Thoracic aorta (tissue), 2 donors: ENCODE results near the gene KIAA1671. TPM values are rescaled to one million over a fixed set of nuclear protein-coding genes. Genes with fewer than 3 reads are reported as not detected.

ENCODE experiments used
- ATAC-seq: fragments of 150-250 bp; one replicate; pipeline ENCODE4 v1.8.0; 2017; ENCODE audit warnings: low read depth; ENCODE audit not compliant: insufficient number of reproducible peaks, low FRiP score
- DNase-seq: peaks from one replicate; pipeline ENCODE4 v3.0.0-alpha.2; 2020; ENCODE audit warnings: low spot score
- H3K27ac ChIP-seq, 2 donors: fragments of 200-600 bp; sonication (generic); 1 replicate in 1 of 2; 2 replicates in 1 of 2; pipeline ENCODE4 v1.5.1; 2016; ENCODE audit warnings: mild to moderate bottlenecking in 2 of 2, moderate library complexity in 2 of 2
- H3K27me3 ChIP-seq: fragments of 200-600 bp; sonication (generic); replicated peaks from 2 replicates; pipeline ENCODE4 v1.6.0; 2016; ENCODE audit warnings: mild to moderate bottlenecking; ENCODE audit not compliant: insufficient read depth
- H3K36me3 ChIP-seq: fragments of 200-600 bp; sonication (generic); one replicate; pipeline ENCODE4 v1.5.1; 2016
- H3K4me1 ChIP-seq, 2 donors: fragments of 200-600 bp; sonication (generic); 1 replicate in 1 of 2; 2 replicates in 1 of 2; pipeline versions ENCODE4 v1.5.1 to v1.6.0; 2016; ENCODE audit warnings: low read depth in 2 of 2, mild to moderate bottlenecking in 1 of 2; ENCODE audit not compliant: control insufficient read depth in 1 of 2
- H3K4me3 ChIP-seq: fragments of 200-600 bp; sonication (generic); 2 replicates; pipeline ENCODE4 v1.5.1; 2016; ENCODE audit warnings: mild to moderate bottlenecking
- H3K9me3 ChIP-seq: fragments of 200-600 bp; sonication (generic); 2 replicates; pipeline ENCODE4 v1.5.1; 2016
- CTCF ChIP-seq: fragments of 200-600 bp; sonication (generic); IDR thresholded peaks from one replicate; pipeline ENCODE4 v1.5.1; 2019; ENCODE audit warnings: antibody characterized with exemption
- total RNA-seq, 2 donors: library from RNA; depleted of rRNA; stranded (reverse); fragments of >200 nt; gene quantifications; one replicate each; pipeline versions ENCODE4 v1.1.0 to v1.2.3, GENCODE V29; 2016

KIAA1671 gene
- total RNA-seq, 2 donors from 2014 or later, result 57.8 to 86.8 TPM

DNA sequence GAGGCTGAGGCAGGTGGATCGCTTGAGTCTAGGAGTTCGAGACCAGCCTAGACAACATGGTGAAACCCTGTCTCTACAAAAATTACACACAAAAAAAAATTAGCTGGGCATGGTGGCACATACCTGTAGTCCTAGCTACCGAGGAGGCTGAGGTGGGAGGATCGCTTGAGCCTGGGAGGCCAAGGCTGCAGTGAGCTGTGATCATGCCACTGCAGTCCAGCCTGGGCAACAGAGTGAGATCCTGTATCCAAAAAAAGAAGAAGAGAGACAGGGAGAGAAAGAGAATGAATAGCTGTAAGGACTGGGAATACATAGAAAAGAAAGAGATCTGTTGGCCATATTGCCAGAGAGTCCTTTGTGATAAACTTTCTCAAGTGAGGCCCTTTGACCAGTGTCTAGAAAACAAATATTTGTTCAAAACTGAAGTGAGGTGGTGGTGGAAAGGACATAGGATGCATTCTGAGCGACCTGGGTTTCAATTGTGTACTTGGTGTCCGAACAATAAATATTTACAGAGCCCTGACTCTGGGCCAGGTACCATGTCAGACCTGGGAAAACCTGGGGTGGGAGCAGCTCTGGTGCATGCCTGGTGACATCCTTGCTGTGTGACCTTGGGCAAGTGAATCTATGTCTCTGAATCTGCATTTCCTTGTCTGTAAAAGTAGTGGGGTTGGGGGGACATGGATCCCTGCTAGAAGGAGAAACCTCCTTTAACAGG, 157.5 kb downstream of the KIAA1671 start:
- Histone ChIP-seq H3K27ac (peak overlapping the region; percentile 88 to 89), H3K36me3 (peaks cover 3% of the 10 kb centered on the region), H3K9me3 (no peaks in the 10 kb centered on the region), H3K4me1 (peaks cover 27 to 46% of the 10 kb centered on the region in 2 donors), H3K4me3 (peak overlapping the region; percentile 78), H3K27me3 (no peaks in the 10 kb centered on the region)
- TF ChIP-seq CTCF, result no peak
- no peak for DNase-seq
- no peak for ATAC-seq

DNA sequence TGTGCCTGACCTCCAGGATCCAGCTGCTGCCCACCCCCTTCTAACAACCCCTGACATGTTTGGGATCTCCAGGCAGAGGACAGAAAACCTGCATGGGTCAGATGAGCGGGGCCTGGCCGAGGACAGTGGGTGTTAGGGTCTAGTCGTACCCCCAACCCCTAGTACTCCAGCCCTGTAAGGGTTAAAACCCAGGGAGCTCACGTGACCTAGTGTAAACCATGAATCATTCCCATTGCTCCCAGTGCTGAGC, 158.0 kb downstream of the KIAA1671 start:
- H3K9me3 ChIP-seq, result no peaks in the 10 kb centered on the region
- H3K4me3 ChIP-seq, result peak overlapping the region; percentile 78
- peak overlapping the region; percentile 88 to 89 for H3K27ac ChIP-seq
- peaks cover 30 to 46% of the 10 kb centered on the region in 2 donors for H3K4me1 ChIP-seq
- ATAC-seq, result no peak
- no peak for TF ChIP-seq CTCF
- H3K27me3 ChIP-seq, result no peaks in the 10 kb centered on the region
- peaks cover 3% of the 10 kb centered on the region for H3K36me3 ChIP-seq
- DNase-seq, result no peak

DNA sequence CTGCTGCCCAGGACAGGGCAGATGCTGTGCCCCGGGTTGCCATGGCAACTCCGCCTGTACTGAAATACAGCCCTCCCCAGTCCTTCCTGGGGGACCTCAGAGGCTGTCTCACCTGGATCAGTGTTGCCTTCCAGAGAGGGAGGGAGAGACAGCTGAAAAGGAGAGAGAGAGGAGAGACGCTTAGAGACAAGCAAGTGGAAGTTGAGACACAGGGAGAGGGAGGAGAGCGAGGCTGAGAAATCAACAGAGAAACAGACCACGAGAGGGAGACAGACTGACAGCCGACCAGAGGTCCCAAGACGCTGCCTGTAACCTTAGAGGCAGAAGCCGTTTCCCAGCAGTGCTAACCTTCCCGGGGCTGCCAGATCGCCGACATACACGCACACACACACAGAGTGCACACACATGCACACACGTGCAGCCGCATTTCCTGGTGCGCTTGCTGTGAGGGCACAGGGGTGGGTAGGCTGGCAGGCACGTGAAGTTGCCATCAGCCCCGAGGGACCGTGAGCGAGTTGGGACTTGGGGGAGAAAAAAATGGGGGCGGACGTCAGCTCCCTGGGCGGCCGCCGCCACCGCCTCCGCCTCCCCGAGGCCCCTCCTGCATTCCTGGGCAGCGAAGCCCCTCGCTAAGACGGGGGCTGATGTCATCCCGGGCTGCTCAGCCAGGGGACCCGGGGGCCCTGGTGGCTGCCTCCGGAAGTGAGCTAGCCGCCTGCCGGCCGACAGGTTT, 158.5 kb downstream of the KIAA1671 start:
- peak; percentile 33 for DNase-seq
- peaks cover 3% of the 10 kb centered on the region for H3K36me3 ChIP-seq
- H3K4me3 ChIP-seq, result peak overlapping the region; percentile 78
- ATAC-seq, result peak; percentile 57
- peak; percentile 35 for TF ChIP-seq CTCF
- no peaks in the 10 kb centered on the region for H3K9me3 ChIP-seq
- peak overlapping the region; percentile 88 to 89 for H3K27ac ChIP-seq
- H3K4me1 ChIP-seq, result peaks cover 30 to 41% of the 10 kb centered on the region in 2 donors
- H3K27me3 ChIP-seq, result no peaks in the 10 kb centered on the region

DNA sequence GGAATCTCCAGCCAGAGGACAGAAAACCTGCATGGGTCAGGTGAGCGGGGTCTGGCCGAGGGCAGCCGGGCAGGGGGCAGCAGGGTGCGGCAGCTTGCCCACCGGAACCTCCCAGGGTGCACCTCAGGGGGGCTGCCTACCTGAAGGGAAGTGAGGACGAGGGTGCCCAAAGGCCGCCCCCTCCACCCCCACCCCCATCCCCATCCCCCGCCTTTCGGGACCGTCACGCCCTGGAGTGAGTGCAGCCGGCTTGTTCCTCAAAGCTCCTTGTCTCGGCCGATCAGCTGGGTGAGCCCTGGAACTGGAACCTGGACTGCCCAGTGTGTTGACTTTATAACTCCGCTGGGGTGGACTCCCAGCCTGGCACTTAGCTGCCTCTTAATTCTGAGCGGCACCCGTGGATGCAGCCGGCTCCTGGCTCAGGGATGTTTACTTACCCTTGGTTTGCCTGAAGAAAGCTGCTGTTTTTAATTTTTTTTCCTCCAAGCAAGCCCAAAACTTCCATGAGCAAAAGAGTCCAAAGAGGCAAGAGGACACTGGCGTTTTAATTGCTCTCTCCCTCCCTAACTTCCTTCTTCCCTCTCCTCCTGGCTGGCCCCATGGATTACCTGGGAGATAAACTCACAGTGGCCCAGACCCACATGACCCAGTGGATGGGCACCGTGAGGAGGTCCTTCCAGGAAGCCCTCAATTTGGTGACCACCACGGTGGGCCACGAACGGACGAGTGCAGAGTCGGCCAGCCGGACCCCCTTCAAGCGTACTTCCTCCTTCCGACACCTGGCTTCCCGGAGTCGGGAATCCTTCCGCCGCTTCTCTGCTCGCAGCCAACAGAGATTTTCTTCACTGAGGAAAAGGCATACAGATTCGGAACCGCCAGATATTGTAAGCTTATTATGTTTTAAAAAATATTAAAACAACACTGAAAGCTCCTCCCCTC, 159.3 kb downstream of the KIAA1671 start:
- Histone ChIP-seq H3K27me3 (no peaks in the 10 kb centered on the region), H3K9me3 (no peaks in the 10 kb centered on the region), H3K36me3 (peaks cover 3% of the 10 kb centered on the region), H3K27ac (peak overlapping the region; percentile 88 to 89), H3K4me3 (peak overlapping the region; percentile 78), H3K4me1 (peaks cover 30 to 39% of the 10 kb centered on the region in 2 donors)
- peak; percentile 34 for ATAC-seq
- DNase-seq, result peak; percentile 31
- TF ChIP-seq CTCF, result no peak
